Measurements from ENCODE around the gene MYH13. TPM values are rescaled to one million over a fixed set of nuclear protein-coding genes. Genes with fewer than 3 reads are reported as not detected.

The MYH13 gene
- total RNA-seq, 1 experiment from 2014 or later: not detected

DNA sequence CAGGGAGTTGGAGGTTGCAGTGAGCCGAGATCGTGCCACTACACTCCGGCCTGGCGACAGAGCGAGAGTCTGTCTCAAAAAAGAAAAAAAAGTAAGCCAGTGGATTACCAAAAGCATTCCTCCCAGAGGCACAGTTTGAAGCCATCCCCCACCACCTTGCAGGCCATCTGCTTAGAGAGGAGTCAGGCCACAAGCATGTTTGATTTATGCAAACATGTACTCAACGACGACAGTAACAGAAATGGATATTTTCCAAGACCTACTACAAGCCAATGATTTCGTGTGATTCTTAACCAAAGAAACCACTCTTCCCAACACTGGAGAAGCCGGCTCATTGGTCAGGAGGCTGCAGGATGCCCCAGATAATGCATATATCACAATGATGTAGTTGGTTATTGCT lies 34.8 kb downstream of the MYH13 start:
- TF ChIP-seq, protein P1, sequence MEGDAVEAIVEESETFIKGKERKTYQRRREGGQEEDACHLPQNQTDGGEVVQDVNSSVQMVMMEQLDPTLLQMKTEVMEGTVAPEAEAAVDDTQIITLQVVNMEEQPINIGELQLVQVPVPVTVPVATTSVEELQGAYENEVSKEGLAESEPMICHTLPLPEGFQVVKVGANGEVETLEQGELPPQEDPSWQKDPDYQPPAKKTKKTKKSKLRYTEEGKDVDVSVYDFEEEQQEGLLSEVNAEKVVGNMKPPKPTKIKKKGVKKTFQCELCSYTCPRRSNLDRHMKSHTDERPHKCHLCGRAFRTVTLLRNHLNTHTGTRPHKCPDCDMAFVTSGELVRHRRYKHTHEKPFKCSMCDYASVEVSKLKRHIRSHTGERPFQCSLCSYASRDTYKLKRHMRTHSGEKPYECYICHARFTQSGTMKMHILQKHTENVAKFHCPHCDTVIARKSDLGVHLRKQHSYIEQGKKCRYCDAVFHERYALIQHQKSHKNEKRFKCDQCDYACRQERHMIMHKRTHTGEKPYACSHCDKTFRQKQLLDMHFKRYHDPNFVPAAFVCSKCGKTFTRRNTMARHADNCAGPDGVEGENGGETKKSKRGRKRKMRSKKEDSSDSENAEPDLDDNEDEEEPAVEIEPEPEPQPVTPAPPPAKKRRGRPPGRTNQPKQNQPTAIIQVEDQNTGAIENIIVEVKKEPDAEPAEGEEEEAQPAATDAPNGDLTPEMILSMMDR (conservative IDR thresholded peaks at IDR 0.05): no peak
- no peak for TF ChIP-seq EZH2 (IDR thresholded peaks at IDR 0.05; ENCODE audit: low read depth)
- H4K20me1 ChIP-seq (ENCODE audit: insufficient read depth): no peaks in the 10 kb centered on the region
- no peak overlapping the region for H2AFZ ChIP-seq
- intact Hi-C loops (cut with micrococcal nuclease; ENCODE audit: unreplicated experiment): no loop called here
- H3K4me2 ChIP-seq: no peak overlapping the region
- H3K4me1 ChIP-seq (replicated peaks; ENCODE audit: insufficient read depth): no peaks in the 10 kb centered on the region
- ChIA-PET CTCF (interaction anchor here (0.6 kb wide), 1 partner anchor 574 kb away, joined by 8 read pairs; no protein-coding TSS in a partner anchor), POLR2A (ENCODE audit: unreplicated experiment) (no interaction called here)
- DNase-seq: no peak
- H3K36me3 ChIP-seq (ENCODE audit: low read depth): no peaks in the 10 kb centered on the region
- H3F3A ChIP-seq (ENCODE audit: insufficient read depth, low read depth): no peaks in the 10 kb centered on the region
- no TSS peak for BruUV-seq (replicated peaks)
- H3K27ac ChIP-seq: no peak overlapping the region
- no peak overlapping the region for H3K4me3 ChIP-seq
- H3K79me2 ChIP-seq (ENCODE audit: low read depth): no peaks in the 10 kb centered on the region
- no peaks in the 10 kb centered on the region for H3K9me2 ChIP-seq (ENCODE audit: insufficient read depth)
- peaks cover 26% of the 10 kb centered on the region; the same call in 1 of the 2 replicates for H3K27me3 ChIP-seq (ENCODE audit: insufficient read depth, low read depth)
- H3K9me3 ChIP-seq (ENCODE audit: insufficient read depth, low read depth): no peaks in the 10 kb centered on the region

GRCh38 chr17:10337136-10337535 lies 35.7 kb downstream of the MYH13 start:
- POLR2A ChIA-PET (ENCODE audit: unreplicated experiment): no interaction called here
- no TSS peak for BruUV-seq (replicated peaks)
- no peak for DNase-seq
- Histone ChIP-seq H3K27me3 (ENCODE audit: insufficient read depth, low read depth) (peaks cover 27% of the 10 kb centered on the region; the same call in 1 of the 2 replicates), H4K20me1 (ENCODE audit: insufficient read depth) (no peaks in the 10 kb centered on the region), H3K36me3 (ENCODE audit: low read depth) (no peaks in the 10 kb centered on the region), H3F3A (ENCODE audit: insufficient read depth, low read depth) (no peaks in the 10 kb centered on the region), H2AFZ (no peak overlapping the region), H3K27ac (no peak overlapping the region), H3K9me3 (ENCODE audit: insufficient read depth, low read depth) (no peaks in the 10 kb centered on the region), H3K4me1 (replicated peaks; ENCODE audit: insufficient read depth) (no peaks in the 10 kb centered on the region), H3K79me2 (ENCODE audit: low read depth) (no peaks in the 10 kb centered on the region), H3K4me2 (no peak overlapping the region), H3K9me2 (ENCODE audit: insufficient read depth) (no peaks in the 10 kb centered on the region), H3K4me3 (no peak overlapping the region)
- intact Hi-C loops (cut with micrococcal nuclease; ENCODE audit: unreplicated experiment): no loop called here
- CTCF ChIA-PET: no interaction called here
- no peak for TF ChIP-seq EZH2 (IDR thresholded peaks at IDR 0.05; ENCODE audit: low read depth)
- TF ChIP-seq, protein P1 (conservative IDR thresholded peaks at IDR 0.05): no peak

- H3K4me2 ChIP-seq: no peak overlapping the region
- H4K20me1 ChIP-seq (ENCODE audit: insufficient read depth): no peaks in the 10 kb centered on the region
- no TSS peak for BruUV-seq (replicated peaks)
- no peaks in the 10 kb centered on the region for H3K4me1 ChIP-seq (replicated peaks; ENCODE audit: insufficient read depth)
- H2AFZ ChIP-seq: no peak overlapping the region
- ChIA-PET CTCF (no interaction called here), POLR2A (ENCODE audit: unreplicated experiment) (no interaction called here)
- H3K79me2 ChIP-seq (ENCODE audit: low read depth): no peaks in the 10 kb centered on the region
- H3F3A ChIP-seq (ENCODE audit: insufficient read depth, low read depth): no peaks in the 10 kb centered on the region
- no peaks in the 10 kb centered on the region for H3K36me3 ChIP-seq (ENCODE audit: low read depth)
- no peaks in the 10 kb centered on the region for H3K9me3 ChIP-seq (ENCODE audit: insufficient read depth, low read depth)
- H3K9me2 ChIP-seq (ENCODE audit: insufficient read depth): no peaks in the 10 kb centered on the region
- H3K27ac ChIP-seq: no peak overlapping the region
- TF ChIP-seq EZH2 (IDR thresholded peaks at IDR 0.05; ENCODE audit: low read depth): no peak
- TF ChIP-seq, protein P1 (conservative IDR thresholded peaks at IDR 0.05): no peak
- peaks cover 27% of the 10 kb centered on the region; the same call in 1 of the 2 replicates for H3K27me3 ChIP-seq (ENCODE audit: insufficient read depth, low read depth)
- intact Hi-C loops (cut with micrococcal nuclease; ENCODE audit: unreplicated experiment): no loop called here
- DNase-seq: no peak
- H3K4me3 ChIP-seq: no peak overlapping the region
Observed at GRCh38 chr17:10336393-10336792, 36.4 kb downstream of the MYH13 start.
